Common myeloid progenitor, CD34-positive (primary cell): ENCODE measurements around the gene PRRT1B.
"Not testable (repeated sequence)": the region's sequence is repeated elsewhere in the genome, so short reads cannot be mapped to it uniquely, and the experiment has no call there.

Source experiments
- CTCF ChIA-PET: fragments of 350-600 bp; sonication (Branson Sonifier 250); formaldehyde crosslinking; loops from one replicate; lab custom pipeline; 2021; ENCODE audit warnings: antibody characterized with exemption; lab: Charles Lee
- POLR2A ChIA-PET: fragments of 350-600 bp; sonication (Branson Sonifier 250); formaldehyde crosslinking; loops from one replicate; lab custom pipeline; 2021; ENCODE audit warnings: antibody characterized with exemption; lab: Charles Lee
- DNase-seq, 3 donors: peaks; one replicate each; pipeline versions ENCODE4 v3.0.0 to v3.0.0-alpha.2; 2013
- H3K27ac ChIP-seq, 2 experiments: 1 replicate in 1 of 2; 2 replicates in 1 of 2; pipeline ENCODE4 v1.7.0; 2013; ENCODE audit warnings: inconsistent platforms in 2 of 2, low read length in 2 of 2, mild to moderate bottlenecking in 2 of 2, low read depth in 1 of 2, moderate library complexity in 1 of 2; ENCODE audit not compliant: severe bottlenecking in 2 of 2, insufficient read depth in 1 of 2, poor library complexity in 1 of 2
- H3K27me3 ChIP-seq, 5 experiments: replicated peaks in 2 of 5; 1 replicate in 3 of 5; 2 replicates in 2 of 5; pipeline versions ENCODE4 v1.6.1 to v1.7.0; 2013; ENCODE audit warnings: low read length in 4 of 5, mild to moderate bottlenecking in 2 of 5, moderate library complexity in 2 of 5, inconsistent platforms in 1 of 5; ENCODE audit not compliant: insufficient read depth in 5 of 5, control insufficient read depth in 4 of 5
- H3K36me3 ChIP-seq, 4 experiments: 1 replicate in 2 of 4; 2 replicates in 2 of 4; pipeline versions ENCODE4 v1.6.1 to v1.7.0; 2013; ENCODE audit warnings: low read length in 3 of 4, control low read depth in 1 of 4, mild to moderate bottlenecking in 1 of 4; ENCODE audit not compliant: control insufficient read depth in 4 of 4, insufficient read depth in 4 of 4
- H3K4me1 ChIP-seq, 4 experiments: 1 replicate in 3 of 4; 2 replicates in 1 of 4; pipeline versions ENCODE4 v1.6.1 to v1.7.1; 2013; ENCODE audit warnings: low read length in 3 of 4, mild to moderate bottlenecking in 3 of 4, control low read depth in 1 of 4, inconsistent platforms in 1 of 4, moderate library complexity in 1 of 4; ENCODE audit not compliant: control insufficient read depth in 4 of 4, insufficient read depth in 4 of 4; ENCODE audit errors: control extremely low read depth in 1 of 4
- H3K4me3 ChIP-seq, 7 experiments: 1 replicate in 4 of 7; 2 replicates in 3 of 7; pipeline versions ENCODE4 v1.5.1 to v1.7.0; 2013; ENCODE audit warnings: mild to moderate bottlenecking in 7 of 7, low read length in 6 of 7, moderate library complexity in 6 of 7, inconsistent platforms in 2 of 7, low read depth in 2 of 7, control low read depth in 1 of 7; ENCODE audit not compliant: insufficient read depth in 4 of 7, control insufficient read depth in 1 of 7; ENCODE audit errors: extremely low read depth in 1 of 7
- H3K9me3 ChIP-seq, 5 experiments: 1 replicate in 4 of 5; 2 replicates in 1 of 5; pipeline versions ENCODE4 v1.6.1 to v1.7.1; 2013; ENCODE audit warnings: low read length in 4 of 5, mild to moderate bottlenecking in 2 of 5, inconsistent platforms in 1 of 5, low read depth in 1 of 5, moderate library complexity in 1 of 5; ENCODE audit not compliant: control insufficient read depth in 4 of 5, insufficient read depth in 2 of 5; ENCODE audit errors: control extremely low read depth in 1 of 5
- WGBS: methylation state at CpG from one replicate; pipeline ENCODE4 v1.1.5; 2013; ENCODE audit not compliant: insufficient coverage; 5-methylcytosine and 5-hydroxymethylcytosine counted together

The PRRT1B gene

DNA sequence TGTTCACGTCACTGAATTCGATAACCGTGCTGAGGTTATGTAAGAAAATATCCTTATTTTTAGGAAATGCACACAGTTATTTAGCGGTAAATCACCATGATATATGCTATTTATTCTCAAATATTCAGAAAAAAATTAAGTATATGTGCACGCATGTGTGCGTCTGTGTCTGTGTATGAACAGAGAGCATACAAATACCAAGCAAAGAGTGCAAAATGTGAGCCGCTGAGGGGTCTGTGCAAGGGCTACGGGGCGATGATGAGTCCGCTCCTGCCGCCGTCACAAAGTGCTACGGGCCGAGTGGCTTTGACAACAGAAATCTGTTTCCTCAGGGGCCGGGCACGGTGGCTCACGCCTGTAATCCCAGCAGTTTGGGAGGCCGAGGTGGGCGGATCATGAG, 7.4 kb upstream of the PRRT1B start:
- Histone ChIP-seq H3K27me3 (no peaks in the 10 kb centered on the region), H3K4me1 (peaks cover 2 to 17% (median 16%) of the 10 kb centered on the region in 4 experiments), H3K4me3 (no peak overlapping the region), H3K36me3 (no peaks in the 10 kb centered on the region), H3K9me3 (peaks cover 0 to 8% (median 3%) of the 10 kb centered on the region in 5 experiments), H3K27ac (no peak overlapping the region)
- WGBS: 97% methylated on average over 13 of the region's 19 CpGs
- ChIA-PET POLR2A (no interaction called here), CTCF (no interaction called here)
- no peak for DNase-seq

DNA sequence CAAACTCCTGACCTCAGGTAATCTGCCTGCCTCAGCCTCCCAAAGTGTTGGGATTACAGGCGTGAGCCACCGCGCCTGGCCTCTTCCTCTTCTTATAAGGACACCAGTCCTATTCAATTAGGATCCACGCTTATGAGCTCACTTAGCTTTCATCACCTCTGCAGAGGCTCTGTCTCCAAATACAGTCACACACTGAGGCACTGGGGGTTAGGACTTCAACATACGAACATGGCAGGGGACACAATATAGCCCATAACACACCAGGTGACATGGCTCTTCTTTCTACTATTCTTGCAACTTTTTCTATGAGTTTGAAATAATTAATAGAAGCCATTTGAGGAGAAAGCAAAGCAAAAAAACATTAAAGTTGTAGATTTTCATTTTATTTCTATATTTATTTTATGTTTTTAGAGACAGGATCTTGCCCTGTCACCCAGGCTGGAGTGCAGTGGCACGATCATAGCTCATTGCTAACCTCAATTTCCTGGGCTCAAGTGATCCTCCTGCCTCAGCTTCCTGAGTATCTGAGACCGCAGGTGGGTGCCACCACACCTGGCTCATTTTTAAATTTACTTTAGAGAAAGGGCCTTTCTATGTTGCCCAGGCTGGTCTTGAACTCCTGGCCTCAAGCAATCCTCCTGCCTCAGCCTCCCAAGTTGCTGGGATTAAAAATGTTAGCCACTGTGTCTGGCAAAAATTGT, 6.0 kb upstream of the PRRT1B start:
- CTCF ChIA-PET: interaction anchor here (1.3 kb wide), 1 partner anchor 26 kb away, joined by 3 read pairs; no protein-coding TSS in a partner anchor
- peaks cover 0 to 20% (median 14%) of the 10 kb centered on the region in 5 experiments for H3K9me3 ChIP-seq
- peaks cover 0 to under 1% (median 0%) of the 10 kb centered on the region in 4 experiments for H3K36me3 ChIP-seq
- POLR2A ChIA-PET: no interaction called here
- no peak for DNase-seq
- H3K27me3 ChIP-seq: peaks cover 3 to 8% (median 4%) of the 10 kb centered on the region in 5 experiments
- H3K4me3 ChIP-seq: no peak overlapping the region
- peaks cover under 1 to 13% (median 12%) of the 10 kb centered on the region in 4 experiments for H3K4me1 ChIP-seq
- no peak overlapping the region for H3K27ac ChIP-seq
- 83% methylated on average over 7 of the region's 7 CpGs for WGBS

DNA sequence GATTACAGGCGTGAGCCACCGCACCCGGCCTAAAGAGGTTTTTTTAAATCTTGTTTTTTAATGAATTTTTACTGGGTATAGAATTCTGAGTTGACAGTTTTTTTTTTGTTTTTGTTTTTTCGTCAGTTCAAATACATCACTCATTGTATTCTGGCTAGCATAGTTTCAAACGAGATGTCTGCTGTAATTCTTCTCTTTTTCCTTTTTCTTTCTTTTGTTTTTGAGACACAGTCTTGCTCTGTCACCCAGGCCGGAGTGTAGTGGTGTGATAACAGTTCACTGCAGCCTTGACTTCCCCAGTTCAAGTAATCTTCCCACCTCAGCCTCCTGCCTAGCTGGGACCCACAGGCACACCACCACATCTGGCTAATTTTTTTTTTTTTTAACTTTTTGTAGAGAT, 2.2 kb upstream of the PRRT1B start:
- peaks cover 0 to 3% (median 0%) of the 10 kb centered on the region in 4 experiments for H3K36me3 ChIP-seq
- H3K4me1 ChIP-seq: peaks cover 0 to 13% (median 7%) of the 10 kb centered on the region in 4 experiments
- H3K27me3 ChIP-seq: peaks cover 7 to 43% (median 11%) of the 10 kb centered on the region in 5 experiments
- peak in 2 of 3 donors; percentile 36 to 50 for DNase-seq
- CTCF ChIA-PET: interaction anchor here (0.6 kb wide), 1 partner anchor 8 kb away, joined by 3 read pairs; no protein-coding TSS in a partner anchor
- POLR2A ChIA-PET: interaction anchor here (1.0 kb wide), 1 partner anchor 20 kb away, joined by 3 read pairs; no protein-coding TSS in a partner anchor
- peaks cover 0 to 29% (median 23%) of the 10 kb centered on the region in 5 experiments for H3K9me3 ChIP-seq
- WGBS: no CpG with 5 or more reads among the region's 6 CpGs
- no peak overlapping the region for H3K27ac ChIP-seq
- H3K4me3 ChIP-seq: no peak overlapping the region

DNA sequence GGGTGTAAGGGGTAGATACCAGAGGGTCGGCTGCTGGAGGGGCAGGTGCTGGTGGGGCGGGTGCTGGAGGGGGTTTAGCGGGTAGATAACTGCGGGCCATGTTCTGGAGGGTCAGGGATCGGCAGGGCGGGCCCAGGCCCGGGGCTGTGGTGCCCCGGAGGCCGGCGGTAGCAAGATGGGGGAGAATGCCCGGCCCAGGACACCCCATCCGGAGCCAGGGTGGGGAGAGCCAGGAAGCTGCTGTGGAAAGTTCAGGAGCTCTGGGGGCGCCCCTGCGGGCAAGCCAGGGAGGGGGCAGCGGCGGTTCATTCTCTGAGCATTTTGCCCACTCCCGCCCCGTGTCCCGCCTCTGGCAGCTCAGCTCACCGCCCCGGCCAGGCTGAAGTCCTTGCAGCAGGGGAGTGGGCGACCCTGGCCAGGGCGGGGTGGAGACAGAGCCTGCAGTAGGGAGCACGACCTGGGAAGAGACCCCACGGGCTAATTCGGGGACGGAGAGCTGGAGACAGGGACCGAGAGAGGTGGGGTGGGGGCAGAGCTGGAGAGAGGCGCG, 538 bp downstream of the PRRT1B start:
- ChIA-PET CTCF (interaction anchor here (1.0 to 1.2 kb wide), 3 partner anchors 9 to 717 kb away, joined by 3 read pairs; no protein-coding TSS in a partner anchor), POLR2A (no interaction called here)
- H3K4me3 ChIP-seq: peak overlapping the region in 3 of 7 experiments; percentile 11 to 77 (median 48)

DNA sequence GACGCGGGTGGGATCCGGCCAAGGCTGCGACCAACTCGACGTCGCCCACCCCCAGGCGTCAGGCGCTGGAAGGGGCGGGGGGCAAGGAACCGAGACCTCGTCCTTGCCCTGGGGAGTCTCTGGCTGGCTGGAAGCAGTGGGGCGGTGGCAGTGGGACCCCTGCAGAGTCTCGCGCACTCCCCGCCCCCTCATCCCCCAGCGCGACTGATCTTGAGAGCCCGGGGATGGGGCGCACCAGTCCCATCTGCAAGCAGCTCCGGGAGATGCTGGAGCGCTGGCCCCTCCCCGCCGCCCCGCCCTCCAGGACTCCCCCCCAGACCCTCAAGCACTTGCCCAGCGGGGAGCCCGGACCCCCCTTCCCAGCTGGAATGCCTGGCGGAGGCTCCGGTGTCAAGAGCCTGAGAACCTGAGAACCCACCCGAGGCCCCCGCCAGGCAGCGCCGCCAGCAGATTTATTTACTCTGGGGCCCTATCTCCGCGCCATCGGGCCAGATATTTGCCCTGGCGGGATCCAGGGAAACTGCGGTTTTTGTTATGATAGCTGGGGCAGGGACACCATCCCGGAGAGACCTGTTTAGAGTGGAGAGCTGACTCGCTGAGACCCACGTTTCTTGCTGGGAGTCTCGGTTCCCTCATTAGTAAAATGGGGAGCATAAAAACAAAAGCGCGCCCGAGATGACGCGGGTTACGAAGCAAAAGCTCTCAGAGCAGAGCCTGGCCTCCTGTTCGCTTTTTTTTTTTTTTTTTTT, 1.2 kb downstream of the PRRT1B start:
- CTCF ChIA-PET: interaction anchor here (1.0 to 1.2 kb wide), 3 partner anchors 10 to 716 kb away, joined by 3 read pairs; no protein-coding TSS in a partner anchor

More for the DNA sequence above, 538 bp downstream of the PRRT1B start:
- peaks cover 0 to 3% (median 0%) of the 10 kb centered on the region in 4 experiments for H3K36me3 ChIP-seq
- peaks cover 0 to 31% (median 25%) of the 10 kb centered on the region in 5 experiments for H3K9me3 ChIP-seq
- 3% methylated on average over 19 of the region's 30 CpGs for WGBS
- DNase-seq: no peak
- H3K4me1 ChIP-seq: peaks cover 0 to 13% (median 7%) of the 10 kb centered on the region in 4 experiments
- peaks cover 7 to 55% (median 13%) of the 10 kb centered on the region in 5 experiments for H3K27me3 ChIP-seq
- no peak overlapping the region for H3K27ac ChIP-seq

DNA sequence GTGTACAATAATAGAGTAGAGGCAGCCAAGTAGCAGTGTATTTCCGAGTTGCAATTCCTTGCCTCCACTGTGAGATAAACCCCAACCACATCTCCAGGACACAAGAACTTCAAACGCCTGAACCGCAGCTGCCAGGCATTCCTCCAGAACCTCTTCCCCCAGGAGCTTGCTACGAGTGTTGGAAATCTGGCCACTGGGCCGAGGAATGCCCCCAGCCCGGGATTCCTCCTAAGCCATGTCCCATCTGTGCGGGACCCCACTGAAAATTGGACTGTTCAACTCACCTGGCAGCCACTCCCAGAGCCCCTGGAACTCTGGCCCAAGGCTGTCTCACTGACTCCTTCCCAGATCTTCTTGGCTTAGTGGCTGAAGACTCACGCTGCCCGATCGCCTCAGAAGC, 3.9 kb downstream of the PRRT1B start:
- Histone ChIP-seq H3K4me1 (peaks cover 0 to 13% (median 7%) of the 10 kb centered on the region in 4 experiments), H3K27me3 (peaks cover 9 to 65% (median 17%) of the 10 kb centered on the region in 5 experiments), H3K9me3 (peaks cover 0 to 16% (median 13%) of the 10 kb centered on the region in 5 experiments)
- WGBS: 99% methylated on average over 9 of the region's 10 CpGs
- H3K36me3 ChIP-seq, POLR2A ChIA-PET, CTCF ChIA-PET, H3K4me3 ChIP-seq, H3K27ac ChIP-seq, DNase-seq: not testable (repeated sequence)

More for the DNA sequence above, 1.2 kb downstream of the PRRT1B start:
- WGBS: 8% methylated on average over 28 of the region's 49 CpGs
- Histone ChIP-seq H3K4me3 (peak overlapping the region in 5 of 7 experiments; percentile 41 to 77 (median 50)), H3K4me1 (peaks cover 0 to 13% (median 7%) of the 10 kb centered on the region in 4 experiments), H3K36me3 (peaks cover 0 to 3% (median 0%) of the 10 kb centered on the region in 4 experiments), H3K27me3 (peaks cover 7 to 55% (median 13%) of the 10 kb centered on the region in 5 experiments), H3K9me3 (peaks cover 0 to 31% (median 25%) of the 10 kb centered on the region in 5 experiments), H3K27ac (no peak overlapping the region)
- peak in 2 of 3 donors; percentile 26 to 27 for DNase-seq
- POLR2A ChIA-PET: no interaction called here
